Activated CD8-positive, alpha-beta memory T cell treated with anti-CD3 and anti-CD28 coated beads, Interleukin-2, amount 50 U/mL, for 4 hours (primary cell): Measurements from ENCODE around the gene HEG1.

Experiments used
- DNase-seq: peaks from one replicate; pipeline ENCODE4 v3.0.0-alpha.2; 2020

Gene HEG1

DNA sequence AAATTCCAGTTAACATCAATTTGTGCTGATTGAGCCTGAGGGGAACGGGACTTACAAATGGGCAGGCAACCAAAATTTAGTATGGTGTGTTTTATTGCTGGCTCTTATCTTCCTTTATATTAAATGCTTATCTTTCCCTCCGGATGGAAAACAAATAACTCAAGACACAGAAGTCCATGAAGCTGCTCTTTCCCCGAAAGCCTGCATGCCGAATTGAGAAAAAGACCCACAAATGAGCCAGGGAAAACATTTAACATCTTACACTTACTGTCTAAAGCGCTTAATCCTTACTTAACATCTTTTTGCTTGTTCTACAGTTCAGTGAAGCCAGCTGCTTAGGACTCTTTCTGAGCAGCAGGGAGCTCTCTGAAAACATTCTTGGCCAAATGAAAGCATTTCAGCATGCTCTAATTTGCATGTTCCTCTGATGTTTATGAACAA, 49.5 kb downstream of the HEG1 start:
- DNase-seq: no peak

DNA sequence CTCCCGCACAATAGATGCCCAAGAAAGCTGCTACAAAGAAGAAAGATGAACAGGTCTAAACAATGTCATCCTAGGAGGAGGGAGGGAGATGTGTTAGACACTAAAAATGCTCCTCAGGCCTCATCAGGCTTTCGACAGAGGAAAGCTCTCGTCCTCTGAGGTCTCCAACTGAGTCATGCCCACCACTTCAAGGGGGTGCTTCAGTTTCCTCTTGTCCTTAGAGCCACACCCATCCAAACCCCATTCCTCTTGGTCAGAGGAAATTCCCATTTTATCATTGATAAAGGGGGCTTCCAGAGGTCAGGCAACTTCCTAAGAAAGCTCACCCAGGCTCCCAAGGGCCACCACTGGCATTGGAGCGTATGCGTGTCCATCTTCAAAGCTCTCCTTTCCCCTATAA, 50.1 kb downstream of the HEG1 start:
- DNase-seq: no peak

DNA sequence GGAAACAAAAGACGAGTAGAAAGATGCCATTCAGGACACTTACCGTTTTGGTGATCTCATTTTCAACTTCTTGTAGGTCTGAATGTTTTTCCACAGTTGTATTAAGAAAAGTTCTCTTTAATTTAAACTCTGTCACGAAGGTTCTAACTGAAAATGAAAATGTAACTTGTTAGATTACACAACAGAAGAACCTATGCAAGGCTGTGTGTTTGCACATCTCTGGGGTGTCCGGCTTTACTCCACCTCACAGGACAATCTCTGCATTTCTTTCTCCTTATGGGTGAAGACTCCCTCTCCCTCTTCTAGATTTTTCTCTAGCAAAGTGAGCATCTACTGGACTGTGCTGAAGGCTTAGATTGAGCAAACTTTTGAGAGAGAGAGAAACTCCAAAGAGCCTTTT, 50.6 kb downstream of the HEG1 start:
- no peak for DNase-seq

GRCh38 chr3:125003859-125004595, 51.8 kb downstream of the HEG1 start:
- DNase-seq: no peak

DNA sequence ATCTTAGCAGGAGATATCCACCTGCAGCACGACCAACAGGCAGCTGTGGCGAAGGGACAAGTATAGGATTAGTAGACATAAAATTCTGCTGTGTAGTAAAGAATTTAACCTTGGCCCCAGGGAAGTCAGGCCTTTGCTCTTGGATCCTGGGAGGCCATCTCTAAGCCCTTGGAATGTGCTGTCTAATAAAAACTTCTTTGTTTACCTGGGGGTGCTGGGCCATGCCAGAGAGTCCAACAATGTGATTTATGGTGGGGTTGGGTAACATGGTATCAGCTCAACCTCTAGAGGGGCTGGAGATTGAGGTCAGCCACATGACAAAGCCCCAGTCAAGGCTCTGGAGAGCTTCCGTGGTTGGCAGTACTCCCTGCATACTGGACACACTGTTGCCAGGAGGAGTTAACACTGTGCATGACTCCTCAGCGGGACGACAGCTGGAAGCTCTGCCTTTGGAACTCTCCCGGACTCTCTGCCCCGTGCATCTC, 52.4 kb downstream of the HEG1 start:
- no peak for DNase-seq

DNA sequence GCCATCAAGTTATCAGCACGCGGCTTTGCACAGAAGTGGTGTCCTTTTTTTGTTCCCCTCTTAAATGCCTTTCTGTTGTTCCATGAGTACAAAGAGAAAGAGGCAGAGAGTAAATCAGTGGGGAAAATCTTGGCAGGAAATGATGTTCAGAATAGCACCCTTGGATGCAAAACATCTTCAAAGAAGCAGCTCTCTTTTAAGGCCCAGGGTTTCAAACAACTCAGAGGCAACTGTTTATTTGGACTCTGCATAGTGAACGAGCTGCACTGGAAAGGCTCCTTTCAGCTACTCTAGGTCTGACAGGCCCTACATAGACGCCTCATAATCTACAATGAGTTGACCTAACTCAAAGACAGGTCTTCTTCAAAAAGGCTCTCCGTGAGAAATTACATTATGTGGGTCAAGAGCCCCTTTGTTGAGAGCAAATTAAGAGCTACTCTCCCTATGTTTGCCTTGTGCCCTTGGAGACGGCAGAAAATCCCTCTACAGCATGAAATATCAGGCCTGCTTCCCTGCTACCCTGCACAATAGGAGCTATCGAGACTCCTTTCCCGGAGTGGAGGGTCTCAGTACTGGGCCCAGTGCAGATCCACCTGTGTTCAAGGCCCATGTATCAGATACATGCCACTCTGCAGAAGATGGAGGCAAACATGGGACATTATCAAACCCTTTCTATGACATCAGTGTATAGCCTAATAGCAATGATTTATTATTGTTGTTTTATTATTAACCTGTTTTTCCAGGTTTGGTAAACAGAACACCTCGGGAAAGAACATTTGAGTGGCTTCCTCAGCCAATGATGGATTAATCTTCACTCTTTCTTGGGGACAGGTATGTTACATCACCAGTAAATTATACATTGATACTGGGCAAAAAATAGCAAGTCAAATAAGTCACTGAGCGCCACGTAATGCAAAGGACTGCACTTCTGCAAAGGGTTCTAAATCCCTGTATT, 53.1 kb downstream of the HEG1 start:
- no peak for DNase-seq

DNA sequence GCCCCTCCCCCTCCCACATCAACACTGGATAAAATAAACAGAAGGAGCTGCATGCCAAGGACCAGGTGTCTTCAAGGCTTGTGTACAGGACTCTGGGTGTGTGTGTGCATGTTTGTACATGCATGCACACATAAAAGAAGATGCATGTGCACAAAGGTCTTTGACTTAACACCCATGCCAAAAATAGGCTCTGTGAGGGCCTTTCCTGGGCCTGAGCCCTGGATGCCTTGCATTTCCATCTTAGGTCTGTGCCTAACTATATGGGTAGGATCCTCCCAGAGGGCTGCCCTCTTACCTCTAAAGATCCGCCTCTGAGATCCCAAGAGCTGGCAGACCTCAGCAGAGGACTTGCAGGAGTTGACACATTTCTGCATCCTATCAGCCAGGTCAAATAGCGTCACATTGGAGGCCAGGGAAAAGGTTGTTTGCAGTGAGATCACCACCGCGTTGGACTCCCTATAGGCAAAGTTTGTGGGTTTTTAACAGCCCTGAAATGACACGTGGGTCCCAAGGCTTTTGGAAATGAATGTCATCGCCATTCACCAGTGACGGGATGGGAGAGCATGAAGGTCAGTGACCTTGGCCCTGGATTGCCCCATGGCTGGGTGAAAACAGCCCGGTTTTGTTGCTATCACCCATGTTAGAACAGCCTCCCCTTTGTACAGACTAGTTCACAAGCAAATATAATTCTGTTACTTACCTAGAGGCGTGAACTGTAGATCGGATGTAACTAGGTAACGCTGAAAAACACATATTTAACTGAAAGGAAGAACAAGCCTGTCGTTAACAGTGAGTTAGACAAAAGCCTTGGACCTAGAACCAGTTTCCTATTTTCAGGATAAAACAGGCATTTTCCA, 54.0 kb downstream of the HEG1 start:
- no peak for DNase-seq

- no peak for DNase-seq
Observed at GRCh38 chr3:125000661-125001060, 55.1 kb downstream of the HEG1 start.

DNA sequence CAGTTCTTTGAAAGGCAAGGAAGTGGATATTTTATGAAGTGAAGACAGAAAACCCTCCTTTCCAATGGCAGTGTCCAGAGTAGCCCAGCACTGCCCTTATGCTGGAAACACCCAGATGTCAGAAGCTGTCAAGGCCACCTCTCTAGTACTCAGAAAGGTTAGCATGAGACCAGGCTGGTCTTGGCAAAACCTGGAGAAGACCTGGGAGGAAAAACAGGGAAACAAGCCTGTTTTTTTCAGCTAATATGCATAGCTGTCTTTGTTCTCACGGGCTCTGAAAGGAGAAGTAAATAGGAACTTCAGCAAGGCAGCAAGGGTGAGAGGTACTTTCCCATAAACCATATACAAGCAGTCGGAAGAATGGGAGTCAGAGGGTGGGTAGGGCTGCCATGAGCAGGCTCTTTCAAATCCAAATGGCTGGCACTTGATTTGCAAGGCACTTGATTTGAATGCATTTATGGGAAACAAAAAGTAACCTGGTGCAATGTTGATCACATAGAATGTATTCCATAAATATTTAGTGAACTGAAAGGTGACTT, 55.8 kb downstream of the HEG1 start:
- DNase-seq: no peak

DNA sequence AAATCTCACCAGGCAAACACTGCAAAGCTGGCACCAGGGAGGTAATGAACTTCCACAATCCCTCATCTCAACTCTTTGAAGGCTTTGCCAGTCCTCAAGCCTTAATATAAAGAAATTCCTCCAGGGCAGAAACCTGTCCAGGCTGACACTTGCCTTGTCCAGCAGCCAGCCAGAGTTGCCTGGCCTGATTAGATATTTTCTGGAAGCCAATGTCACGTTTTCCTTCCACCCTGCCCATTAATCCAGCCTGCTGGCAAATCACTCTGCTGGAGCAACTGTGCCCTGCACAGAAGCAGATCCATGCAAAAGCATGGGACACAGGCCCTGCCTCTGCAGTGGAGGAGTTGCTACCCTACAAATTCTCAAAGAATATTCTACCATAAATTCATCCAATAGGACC, 56.5 kb downstream of the HEG1 start:
- DNase-seq: no peak

DNA sequence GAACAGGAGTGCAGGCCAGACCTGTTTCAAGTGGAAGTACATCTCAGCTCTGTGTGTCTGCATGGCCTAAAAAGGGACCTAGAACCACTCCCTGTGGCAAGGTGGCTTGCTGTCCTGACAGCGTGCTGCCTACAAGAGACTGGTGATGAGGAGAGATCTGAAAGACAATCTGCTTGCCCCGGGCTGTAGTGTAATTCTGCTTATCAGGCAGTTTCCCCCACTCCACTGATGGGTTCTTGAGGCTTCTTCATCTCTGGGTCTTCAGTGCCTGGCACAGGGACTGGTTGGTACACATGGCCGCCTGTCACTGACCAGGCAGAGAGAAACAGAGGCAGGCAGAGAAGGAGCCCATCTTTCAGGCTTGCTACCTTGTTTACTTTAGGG, 57.6 kb downstream of the HEG1 start:
- no peak for DNase-seq

GRCh38 chr3:124997303-124998246, 58.2 kb downstream of the HEG1 start:
- no peak for DNase-seq

- DNase-seq: peak; percentile 53
Observed at GRCh38 chr3:124995460-124995994, 60.3 kb downstream of the HEG1 start.

DNA sequence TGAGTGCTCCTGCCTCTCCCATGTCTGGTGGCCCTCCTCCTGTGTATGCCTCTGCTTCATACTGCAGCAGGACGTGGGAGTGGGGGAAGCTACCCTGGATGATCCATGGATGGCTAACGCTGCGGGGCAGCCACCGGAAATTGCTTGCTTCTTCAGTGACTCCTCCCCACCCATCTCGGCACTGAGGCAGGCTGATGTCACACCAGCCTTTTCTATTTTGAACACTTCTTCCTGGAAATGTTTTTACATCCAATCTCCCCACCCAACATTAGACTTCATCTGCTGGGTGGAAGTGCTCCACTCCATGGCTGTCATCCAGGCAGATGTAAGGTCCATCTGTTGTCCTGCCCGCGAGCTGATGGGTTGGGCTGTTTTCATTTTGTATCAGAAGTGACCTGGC, 62.3 kb downstream of the HEG1 start:
- DNase-seq: no peak

GRCh38 chr3:124992041-124992440, 63.8 kb downstream of the HEG1 start:
- no peak for DNase-seq

DNA sequence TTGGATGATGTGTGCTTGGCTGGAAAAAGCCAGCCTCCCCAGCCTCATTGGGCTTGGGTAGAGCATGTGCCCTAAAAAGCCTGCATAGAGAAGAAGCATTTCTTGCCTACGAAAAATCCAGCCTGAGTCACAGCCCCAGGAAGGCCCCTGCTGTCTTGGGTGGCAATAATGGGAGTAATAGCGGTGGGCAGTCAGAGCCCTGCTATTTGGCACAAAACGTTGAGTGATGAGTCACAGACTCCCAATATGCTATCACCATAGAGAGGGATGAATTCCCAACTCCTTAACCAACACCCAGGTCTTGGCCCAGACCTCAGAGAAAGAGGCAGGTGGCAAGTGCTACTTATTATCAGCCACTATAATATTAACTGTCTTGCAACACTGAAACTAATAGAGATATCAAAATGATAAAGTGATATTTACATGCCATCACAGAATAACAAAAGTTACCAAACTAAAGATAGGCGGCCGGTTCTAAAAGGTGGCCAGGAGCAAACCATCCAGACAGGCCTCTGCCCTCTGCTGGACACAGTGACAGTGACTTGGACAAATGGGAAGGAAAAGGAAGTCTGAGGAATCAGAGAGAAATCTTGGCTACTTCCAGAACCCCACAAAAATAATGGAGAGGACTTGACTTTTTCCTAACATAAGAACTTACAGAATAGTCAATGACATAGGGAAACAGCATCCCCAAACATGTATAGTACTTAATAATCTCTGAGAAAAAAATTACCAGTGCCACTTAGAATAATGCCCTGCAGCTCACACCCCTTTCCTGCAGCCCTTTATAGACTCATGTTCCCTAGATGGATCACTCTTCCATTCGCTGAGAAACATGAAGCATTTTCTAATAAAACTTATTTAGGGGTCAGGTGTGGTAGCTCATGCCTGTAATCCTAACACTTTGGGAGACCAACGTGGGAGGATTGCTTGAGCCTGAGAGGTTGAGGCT, 69.3 kb downstream of the HEG1 start:
- no peak for DNase-seq

DNA sequence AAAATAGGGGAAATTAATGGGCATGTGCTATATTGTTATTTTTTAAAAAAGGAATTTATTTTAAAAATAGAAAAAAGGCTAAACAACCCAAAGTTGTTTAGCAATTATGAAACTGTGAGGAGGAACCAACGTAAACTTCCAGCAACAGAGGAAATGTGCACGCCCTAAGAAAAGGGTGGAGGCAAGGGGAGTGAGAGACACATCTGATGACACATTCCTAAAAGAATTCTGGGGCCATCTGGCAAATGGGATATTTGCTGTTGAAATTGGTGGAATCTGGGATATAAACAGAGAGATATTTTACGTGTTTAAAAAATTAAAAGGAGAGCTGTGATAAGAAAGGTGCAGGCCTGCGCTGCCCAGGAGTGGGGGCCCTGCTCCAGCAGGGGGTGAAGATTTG, 70.4 kb downstream of the HEG1 start:
- DNase-seq: no peak

- no peak for DNase-seq
Observed at GRCh38 chr3:124984754-124985153, 71.0 kb downstream of the HEG1 start.

GRCh38 chr3:124982855-124983254, 72.9 kb downstream of the HEG1 start:
- DNase-seq: no peak

GRCh38 chr3:124981472-124981871, 74.3 kb downstream of the HEG1 start:
- DNase-seq: no peak
